Stimulated activated CD4-positive, alpha-beta T cell treated with anti-CD3 and anti-CD28 coated beads, TNF-alpha, amount 100 ng/mL, for 4 hours (primary cell): ENCODE data around the gene DYRK1B.
"Not testable (repeated sequence)": the region's sequence is repeated elsewhere in the genome, so short reads cannot be mapped to it uniquely, and the experiment has no call there.

Experiments used
- DNase-seq, 3 experiments: peaks; one replicate each; pipeline ENCODE4 v3.0.0-alpha.2; 2020; ENCODE audit warnings: low read depth in 3 of 3

Gene DYRK1B

DNA sequence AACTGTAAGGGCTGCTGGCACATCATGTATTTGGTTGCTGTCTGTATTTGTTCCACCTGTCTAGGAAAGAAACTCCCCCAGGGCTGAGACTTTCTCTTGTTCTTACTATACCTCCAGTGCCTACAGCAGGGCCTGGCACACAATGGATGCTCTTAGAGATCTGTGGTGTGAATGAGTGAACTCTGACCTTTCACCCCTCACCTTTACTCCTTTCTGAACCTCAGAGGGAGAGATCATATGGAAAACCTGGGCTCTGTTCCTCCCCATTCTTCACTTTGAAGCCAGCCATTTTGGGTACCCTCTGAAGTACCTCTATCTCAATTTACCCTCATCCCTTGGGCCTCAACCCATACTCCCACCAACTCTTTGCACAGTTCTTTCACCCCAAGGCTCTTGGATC, 3.1 kb downstream of the DYRK1B start:
- DNase-seq = no peak

DNA sequence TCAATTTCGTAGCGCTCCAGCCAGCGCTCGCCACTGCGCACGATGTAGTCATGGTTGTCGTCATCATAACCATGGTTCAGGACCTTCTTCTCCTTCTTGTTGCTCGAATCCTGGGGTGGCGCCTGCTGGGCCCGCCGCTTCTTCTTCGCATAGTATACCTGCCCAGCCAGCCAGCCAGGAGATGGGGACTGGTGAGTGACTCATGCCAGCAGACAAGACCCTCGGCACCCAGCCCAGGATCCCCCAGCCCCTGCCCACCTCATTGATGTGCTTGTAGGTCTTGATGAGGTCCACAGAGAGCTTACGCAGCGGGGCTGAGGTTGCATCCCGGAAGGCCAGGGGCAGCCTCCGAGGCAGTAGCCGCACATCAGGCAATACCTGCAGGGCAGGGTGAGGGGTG, 3.6 kb downstream of the DYRK1B start:
- DNase-seq = no peak

DNA sequence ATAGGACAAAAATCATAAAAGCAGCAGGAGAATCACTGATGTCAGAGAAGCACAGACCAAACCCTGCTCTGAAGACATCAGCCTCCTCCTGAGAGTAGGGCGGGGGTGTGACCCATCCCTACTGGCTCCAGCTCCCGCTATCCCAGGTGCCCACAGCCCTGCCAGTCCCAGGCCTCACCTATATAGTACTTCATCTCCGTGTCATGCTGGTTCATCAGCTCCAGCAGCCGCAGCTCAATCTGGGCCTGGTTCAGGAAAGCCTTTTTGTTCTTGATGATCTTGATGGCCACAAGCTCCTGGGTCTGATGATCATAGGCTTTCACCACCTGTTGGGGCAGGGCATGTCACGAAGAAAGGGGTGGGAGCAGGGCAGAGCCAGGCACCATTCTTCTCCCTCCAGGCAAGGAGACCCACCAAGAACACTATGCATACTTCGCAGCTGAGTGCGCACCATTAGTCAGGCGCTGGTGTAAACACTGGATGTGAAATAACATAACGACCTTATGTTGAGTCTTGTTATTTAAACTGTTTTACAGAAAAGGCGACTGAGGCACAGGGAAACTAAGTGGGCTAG, 4.2 kb downstream of the DYRK1B start:
- no peak for DNase-seq

DNA sequence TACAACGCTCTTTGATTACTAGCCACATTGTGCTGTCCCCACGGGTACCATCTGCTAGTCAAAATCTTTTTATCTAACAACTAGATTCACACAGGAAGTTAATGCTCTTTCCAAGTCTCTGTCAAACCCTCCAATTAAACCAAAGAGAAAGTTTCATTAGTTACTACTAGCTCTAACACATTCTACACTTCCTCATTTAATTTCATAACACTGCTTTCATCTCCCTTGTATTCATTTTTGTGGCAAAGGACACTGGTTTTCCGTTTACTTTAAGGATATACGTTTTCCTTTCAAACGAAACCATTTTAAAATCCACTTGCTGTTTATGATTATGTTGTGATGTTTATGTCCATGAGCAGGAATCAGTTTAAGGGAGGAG, 5.3 kb downstream of the DYRK1B start:
- no peak for DNase-seq

DNA sequence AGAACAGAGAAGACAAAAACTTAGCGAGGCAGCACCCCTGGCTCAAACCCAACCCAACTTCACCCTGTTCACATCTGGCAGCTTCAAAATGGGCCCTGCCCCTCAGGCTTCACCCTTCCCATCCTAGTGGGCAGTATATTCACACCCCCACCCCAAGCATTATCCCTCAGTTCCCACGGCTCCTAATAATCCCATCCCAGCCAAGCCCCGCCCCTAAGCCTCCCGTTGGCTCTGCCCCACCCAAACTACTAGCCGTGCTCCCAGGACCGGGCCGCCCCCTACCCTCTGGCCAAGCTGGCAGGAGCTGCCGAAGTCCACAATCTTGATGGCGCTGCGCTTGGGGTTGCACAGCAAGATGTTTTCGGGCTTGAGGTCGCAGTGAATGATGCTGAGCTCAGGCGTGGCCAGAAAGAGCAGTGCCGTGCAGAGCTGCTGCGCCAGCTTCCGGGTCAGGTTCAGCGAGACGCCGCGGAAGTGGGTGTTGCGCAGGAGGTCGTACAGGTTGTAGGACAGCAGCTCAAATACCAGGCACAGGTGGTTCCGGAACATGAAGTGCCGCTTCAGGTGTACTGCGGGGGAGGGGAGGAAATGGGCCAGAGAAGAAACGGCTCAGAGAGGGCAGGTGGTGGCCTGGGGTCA, 5.8 kb downstream of the DYRK1B start:
- no peak for DNase-seq

DNA sequence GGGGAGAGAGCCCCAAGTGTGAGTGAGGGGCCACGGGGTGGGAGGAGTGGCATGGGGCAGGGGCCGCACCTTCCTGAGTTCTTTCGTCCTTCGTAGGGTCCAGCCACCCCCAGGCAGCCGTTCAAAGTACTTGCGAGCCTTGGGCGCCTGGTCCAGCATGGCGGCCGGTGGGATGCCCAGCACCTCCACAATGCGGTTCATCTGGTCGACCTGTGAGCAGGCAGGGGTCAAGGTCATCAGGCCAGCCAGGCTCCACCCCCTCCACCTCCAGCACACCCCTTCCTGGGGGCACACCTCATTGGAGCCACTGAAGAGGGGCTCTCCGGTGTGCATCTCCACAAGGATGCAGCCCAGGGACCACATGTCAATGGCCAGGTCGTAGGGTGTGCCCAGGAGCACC, 6.7 kb downstream of the DYRK1B start:
- DNase-seq = no peak

DNA sequence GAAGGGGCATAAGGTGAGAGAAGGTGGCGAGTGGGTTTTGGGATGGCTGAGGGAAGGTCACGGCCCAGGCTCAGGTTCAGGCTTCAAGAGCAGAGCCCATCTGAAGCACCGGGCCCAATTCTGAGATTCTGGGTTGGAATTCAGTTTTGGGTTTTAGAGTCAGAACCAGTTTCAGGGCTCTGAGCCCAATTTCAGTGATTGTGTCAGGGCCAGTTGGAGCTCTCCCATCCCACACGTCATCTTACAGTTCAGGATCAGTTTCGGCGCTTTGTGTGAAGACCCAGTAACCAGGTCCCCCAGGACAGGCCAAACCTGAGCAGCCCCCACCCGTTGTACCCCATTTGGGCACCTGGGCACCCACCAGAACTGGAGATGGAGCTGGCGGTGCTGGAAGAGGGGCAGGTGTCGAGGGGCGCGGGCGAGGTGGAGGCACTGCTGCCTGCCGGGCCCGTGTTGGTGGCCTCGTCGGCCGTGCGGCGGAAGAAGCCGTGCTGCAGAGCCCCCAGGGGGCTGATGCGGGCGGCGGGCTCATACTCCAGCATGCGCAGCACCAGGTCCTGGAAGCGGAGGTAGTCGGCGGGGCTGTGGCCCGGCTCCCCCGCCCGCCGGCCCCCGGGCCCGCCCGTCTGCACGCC, 7.5 kb downstream of the DYRK1B start:
- no peak for DNase-seq

DNA sequence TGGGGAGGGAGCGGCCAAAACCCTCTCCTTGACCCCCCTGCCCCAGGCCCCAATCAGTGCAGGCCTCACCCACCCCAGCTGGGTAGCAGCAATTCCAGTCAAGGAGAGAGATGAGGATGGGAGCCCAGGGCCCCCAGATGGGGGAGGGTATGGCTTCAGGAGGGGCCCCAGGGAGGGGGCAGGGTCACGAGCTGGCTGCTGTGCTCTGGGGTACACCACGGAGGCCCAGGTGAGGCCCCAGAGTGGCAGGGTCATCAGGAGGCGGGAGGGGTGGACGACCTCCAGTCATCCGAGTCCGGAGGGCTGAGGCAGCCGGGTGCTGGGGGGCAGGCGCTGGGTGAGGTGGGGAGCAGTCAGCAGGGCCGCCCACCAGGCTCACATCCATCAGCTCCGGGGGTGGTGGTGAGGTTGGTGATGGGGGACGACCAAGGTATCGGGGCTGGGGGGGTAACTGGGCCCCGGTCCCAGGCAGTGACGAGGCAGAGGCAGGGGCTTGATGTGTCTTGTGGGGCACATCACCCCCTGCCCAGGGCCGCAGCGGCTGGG, 8.4 kb downstream of the DYRK1B start:
- DNase-seq = no peak

DNA sequence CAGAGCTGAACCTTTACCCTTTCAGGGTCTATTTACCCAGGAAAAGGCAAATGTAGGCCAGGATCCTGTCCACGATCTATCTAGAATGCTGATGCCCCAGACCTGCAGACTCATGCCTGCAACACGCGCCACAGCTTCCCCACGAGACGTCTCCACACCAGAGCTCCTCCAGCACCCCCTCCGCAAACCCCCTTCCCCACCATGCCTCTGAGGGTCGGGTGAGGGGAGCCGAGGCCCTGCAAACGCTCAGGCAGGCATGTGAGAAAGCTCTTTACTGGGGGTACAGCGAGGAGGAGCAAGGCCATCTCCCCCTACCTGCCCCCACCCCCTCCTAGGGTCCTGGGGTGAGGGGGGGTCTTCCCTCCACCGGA, 8.9 kb downstream of the DYRK1B start:
- DNase-seq = no peak

DNA sequence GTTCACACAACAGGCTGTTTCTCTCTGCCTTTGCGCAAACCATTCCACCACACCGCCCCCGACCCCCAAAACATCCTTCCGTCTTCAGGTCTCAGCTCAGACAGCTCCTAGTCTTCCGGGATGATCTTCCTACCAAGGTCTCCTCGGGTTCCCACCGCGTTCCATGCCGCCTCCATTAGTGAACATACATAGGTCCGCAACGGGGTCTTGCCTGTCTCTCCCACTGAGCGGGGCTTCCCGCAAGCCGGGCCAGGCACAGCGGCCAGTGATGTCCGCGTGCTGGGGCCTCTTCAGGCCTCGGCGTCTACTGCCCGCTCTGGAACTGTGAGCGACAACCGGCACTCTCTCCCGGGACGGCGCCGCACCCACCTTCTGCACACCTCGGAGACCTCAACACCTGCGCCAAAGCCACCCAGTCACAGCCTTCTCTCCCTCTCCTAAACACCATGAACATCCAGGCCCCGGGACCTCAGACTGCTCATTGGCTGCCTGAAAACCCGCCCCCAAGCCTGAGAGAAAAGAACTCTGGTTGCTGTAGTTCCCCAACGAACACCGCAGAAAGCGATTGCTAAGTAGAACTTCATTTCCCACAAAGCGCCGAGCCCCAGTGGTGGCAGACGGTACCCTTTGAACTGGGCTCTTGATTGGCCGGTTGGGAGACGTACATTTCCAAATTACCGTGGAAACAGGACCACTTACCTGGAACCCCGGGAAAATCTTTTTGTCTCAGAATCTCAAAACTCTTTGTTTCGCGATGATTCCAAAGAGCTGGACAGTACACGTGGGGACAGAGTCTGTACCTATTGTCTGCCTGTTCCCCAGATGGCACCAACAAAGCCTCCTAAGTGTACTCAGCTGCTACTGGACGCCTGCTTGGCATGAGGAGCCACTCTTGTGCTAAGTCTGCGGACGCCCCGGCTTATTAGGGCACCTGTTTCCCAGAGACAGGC, 9.5 kb downstream of the DYRK1B start:
- DNase-seq = peak; percentile 62 to 80 (median 71)

DNA sequence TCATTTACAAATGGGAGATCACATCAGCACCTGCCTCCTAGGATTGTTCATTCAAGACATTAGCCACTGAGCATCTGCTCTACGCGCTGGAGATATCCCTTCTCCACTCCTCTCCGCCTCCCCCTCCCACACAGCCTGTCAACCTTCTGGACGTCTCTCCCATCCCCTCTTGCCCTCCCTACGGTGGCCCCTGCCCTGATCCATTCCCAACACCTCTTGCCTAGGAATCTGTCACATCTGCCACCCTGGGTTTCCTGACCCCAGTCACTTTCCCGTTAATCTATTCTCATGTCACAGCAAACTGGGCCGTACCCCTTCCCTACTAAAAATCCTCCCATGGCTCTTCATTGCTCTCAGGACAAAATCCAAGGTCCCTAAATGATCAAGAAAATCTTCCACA, 10.3 kb downstream of the DYRK1B start:
- DNase-seq = no peak

DNA sequence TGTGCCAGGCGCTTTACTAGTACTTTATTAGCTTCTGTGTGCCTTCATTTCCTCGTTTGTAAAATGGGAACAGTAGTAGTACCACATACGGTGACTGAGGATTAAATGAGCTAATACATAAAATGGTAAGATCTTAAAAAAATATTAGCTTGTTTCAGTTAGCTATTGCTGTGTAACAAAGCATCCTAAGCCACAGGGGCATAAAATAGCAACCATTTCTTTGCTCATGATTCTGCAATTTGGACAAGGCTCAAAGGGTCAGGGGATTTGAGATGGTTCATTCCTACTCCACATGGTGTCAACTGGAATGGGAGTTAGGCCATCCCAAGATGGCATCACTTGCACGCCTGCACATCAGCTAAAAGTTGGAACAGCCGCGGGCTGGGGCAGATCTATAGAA, 13.3 kb downstream of the DYRK1B start:
- DNase-seq = no peak

DNA sequence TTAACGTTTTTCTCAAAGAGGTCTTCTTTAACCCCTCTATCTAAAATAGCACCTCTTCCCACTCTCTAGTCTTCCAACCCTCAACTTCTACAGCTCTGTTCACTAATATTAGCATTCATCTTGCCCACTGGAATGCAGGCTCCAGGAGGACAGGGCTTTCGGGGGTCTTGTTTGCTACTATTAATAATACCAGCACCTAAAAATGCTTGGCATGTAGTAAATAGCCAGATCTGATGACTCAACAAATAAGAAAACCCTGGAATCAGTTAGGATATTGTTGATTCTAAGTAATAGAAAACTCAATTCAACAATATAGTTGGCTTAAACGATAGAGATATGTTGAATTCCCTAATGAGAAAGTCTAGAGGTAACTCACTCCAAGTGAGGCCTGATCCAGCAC, 14.2 kb downstream of the DYRK1B start:
- DNase-seq = no peak

DNA sequence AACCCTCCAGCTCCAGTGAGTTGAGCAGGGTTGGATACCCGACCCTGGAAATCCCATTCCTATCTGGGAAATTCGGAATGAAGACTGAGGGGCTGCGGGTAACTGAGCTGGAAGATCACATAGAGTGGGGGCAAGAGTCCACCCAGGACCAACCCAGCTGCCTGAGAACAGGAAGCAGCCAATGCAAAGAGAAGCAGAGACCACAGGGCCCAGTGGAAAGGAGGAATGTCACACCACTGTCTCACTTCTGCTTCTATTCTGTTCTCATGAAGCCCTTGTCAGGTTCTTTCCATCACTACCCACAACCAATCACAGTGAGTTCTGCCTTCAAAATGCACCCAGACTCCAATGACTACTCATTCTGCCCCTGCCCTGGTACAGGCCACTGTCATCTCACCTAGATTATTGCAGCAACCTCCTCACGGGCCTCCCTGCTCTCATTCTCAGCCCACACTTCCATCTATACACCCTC, 15.3 kb downstream of the DYRK1B start:
- DNase-seq = no peak

DNA sequence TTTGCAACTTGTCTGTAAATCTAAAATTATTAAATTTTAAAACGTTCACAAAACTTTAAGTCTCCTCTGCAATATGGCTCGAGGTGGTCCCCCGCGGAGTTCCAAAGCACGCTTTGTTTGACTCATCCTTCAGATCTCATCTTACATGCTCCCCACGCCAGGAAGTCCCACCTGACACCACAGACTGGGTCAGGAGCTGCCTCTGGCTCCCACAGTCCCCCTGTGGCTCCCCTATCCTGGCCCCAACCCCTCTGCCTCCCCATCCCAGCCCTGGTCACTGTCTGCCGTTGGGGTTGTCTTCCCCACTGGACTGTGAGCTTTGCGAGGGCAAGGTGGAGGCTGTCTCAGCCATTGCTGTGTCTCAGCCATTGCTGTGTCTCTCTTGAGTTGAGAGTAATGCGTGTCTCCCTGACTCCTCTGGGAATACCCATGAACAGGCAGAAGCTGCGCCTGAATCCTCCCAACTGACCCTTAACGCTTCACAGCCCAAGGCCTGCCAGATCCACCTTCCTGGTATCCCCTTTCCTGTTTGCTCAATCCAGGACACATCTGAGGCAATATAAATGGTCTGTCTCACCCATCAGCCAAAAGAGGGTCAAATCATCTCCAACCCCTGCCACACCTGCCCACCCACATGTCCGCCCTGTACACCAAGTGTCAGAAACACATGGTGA, 15.9 kb downstream of the DYRK1B start:
- DNase-seq = no peak

DNA sequence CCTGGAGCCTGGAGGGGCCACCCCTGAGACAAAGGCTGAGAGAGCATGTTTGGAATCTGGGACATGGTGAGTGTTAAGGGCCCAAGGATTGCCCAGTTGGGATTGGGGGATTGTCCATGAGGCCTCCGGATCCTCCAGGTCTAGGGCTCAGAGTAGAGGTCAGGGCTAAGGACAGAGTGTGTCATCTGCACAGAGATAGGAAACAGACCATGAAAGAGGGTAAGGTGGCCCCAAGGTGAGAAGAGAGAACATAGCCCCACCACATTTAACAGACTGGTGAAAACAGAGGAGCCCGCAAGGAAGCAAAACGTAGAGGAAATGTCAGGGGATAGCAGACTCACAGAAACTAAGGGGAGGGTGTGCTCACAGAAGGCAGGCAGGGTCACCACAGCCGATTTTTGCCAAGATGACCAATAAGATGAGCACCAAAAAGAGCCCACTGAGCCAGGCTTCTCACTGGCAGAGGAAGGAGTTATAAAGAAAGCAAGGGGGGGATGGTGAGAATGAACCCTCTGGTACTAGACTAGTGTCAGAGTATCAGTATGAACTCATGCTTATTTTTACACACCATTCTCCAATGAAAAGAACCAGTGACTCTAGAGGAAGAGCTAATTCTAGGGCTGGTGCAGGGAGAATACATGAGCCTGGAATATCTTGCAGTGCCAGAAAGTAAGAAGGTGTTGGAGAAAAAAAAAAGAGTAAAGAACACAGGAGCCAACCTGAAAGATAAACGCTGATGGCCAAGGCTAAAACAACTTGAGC, 17.5 kb downstream of the DYRK1B start:
- no peak for DNase-seq

DNA sequence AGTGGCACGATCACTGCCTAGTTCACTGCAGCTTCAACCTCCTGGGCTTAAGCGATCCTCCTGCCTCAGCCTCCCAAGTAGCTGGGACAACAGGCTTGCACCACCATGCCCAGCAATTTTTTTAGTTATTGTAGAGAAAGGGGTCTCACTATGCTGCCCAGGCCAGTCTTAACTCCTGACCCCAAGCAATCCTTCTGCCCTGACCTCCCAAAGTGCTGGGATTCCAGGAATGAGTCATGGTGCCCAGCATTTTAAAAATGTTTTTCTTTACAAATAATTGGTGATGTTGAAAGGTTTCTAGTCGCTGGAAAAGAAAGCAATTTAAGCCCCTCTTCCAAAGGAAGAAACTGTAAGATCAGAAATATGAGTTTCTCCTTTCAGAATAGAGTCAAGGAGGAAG, 19.4 kb downstream of the DYRK1B start:
- no peak for DNase-seq

DNA sequence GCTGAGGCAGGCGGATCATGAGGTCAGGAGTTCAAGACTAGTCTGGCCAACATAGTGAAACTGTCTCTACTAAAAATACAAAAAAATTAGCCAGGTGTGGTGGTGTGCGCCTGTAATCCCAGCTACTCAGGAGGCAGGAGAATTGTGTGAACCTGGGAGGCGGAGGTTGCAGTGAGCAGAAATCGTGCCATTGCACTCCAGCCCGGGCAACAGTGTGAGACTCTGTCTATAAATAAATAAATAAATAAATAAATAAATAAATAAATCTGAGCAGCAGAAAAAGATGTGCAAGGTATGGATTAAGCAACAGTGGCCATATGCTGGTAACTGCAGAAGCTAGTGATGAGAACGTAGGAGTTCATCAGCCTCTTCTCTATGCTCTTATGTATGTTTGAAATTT, 19.9 kb downstream of the DYRK1B start:
- not testable (repeated sequence) for DNase-seq

DNA sequence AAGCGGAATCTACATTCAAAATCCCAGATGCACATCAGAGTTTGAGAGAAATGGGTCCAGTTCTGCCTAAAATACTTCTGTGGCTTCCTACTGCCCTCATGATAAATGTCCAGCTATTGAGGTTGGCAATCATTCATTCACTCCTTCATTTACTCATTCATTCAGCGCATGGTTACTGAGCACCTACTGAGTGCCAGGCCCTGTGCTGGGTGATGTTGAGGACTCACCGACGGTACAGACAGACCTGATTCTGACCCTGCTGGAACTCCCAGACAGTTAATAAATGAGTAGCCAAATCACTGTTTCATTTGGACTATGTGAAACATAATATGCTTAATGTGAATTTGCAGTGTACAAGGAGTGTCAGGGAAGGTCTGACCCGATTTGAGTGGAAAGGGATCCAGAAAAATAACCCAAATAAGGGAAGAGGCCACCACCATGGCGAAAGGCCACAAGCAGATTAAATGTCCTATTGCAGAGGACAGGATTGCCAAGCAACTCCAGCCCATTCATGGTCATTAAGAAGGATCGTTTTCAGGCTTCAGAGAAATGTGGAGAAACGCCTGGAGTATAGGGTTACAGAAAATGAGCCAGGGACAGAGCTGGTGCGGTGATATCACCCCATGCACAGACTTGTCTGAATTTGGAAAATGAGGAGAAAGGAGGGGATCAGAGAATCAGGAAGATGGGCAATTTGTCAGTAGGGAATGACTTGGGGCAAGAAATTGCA, 20.5 kb downstream of the DYRK1B start:
- DNase-seq = no peak

DNA sequence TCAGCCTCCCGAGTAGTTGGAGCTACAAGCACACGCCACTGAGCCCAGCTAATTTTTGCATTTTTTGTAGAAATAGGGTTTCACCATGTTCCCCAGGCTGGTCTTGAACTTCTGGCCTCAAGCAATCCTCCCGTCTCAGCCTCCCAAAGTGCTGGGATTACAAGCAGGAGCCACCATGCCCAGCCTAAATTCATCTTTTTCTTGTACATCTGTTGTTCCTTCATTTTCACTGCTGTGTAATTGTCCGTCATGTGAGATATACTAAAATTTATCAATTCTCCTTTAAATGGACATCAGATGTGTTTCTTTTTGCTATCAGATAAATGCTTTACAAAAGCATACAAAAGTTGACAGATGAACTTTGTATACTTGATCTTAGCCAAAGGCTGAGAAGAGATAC, 22.9 kb downstream of the DYRK1B start:
- no peak for DNase-seq
